ENCODE data around the gene SLC12A9. TPM values are rescaled to one million over a fixed set of nuclear protein-coding genes. Genes with fewer than 3 reads are reported as not detected.
"Not testable (repeated sequence)": the region's sequence is repeated elsewhere in the genome, so short reads cannot be mapped to it uniquely, and the experiment has no call there.

SLC12A9 gene
- polyA plus RNA-seq, 12 donors: 11.7 to 38.3 (median 16.3) TPM; not detected in 1

GRCh38 chr7:100823534-100823933 lies 29.0 kb upstream of the SLC12A9 start:
- no peak for DNase-seq

GRCh38 chr7:100824499-100825214 lies 27.9 kb upstream of the SLC12A9 start:
- DNase-seq: no peak

GRCh38 chr7:100825215-100825671 lies 27.3 kb upstream of the SLC12A9 start:
- no peak for DNase-seq

GRCh38 chr7:100825751-100826513 lies 26.6 kb upstream of the SLC12A9 start:
- DNase-seq: no peak

- DNase-seq: peak; percentile 38
These were observed 25.8 kb upstream of the SLC12A9 start for GRCh38 chr7:100826514-100827329.

GRCh38 chr7:100827330-100828226 lies 24.9 kb upstream of the SLC12A9 start, which contains the start of gene EPHB4:
Gene EPHB4 (minus strand): TSS chr7:100827523. CDS start chr7:100827030, 493 bp downstream.
- DNase-seq: peak; percentile 92

- DNase-seq: no peak
These were observed 23.3 kb upstream of the SLC12A9 start for GRCh38 chr7:100829150-100829716.

GRCh38 chr7:100830396-100830795 lies 22.1 kb upstream of the SLC12A9 start:
- DNase-seq: no peak

GRCh38 chr7:100832281-100832633 lies 20.3 kb upstream of the SLC12A9 start:
- DNase-seq: no peak

GRCh38 chr7:100835903-100836811 lies 16.4 kb upstream of the SLC12A9 start:
- no peak for DNase-seq

GRCh38 chr7:100836812-100837098 lies 15.8 kb upstream of the SLC12A9 start:
- no peak for DNase-seq

GRCh38 chr7:100837099-100837836 lies 15.2 kb upstream of the SLC12A9 start:
- peak; percentile 95 for DNase-seq

GRCh38 chr7:100839361-100839760 lies 13.2 kb upstream of the SLC12A9 start:
- no peak for DNase-seq

GRCh38 chr7:100840470-100841100 lies 11.9 kb upstream of the SLC12A9 start:
- DNase-seq: no peak

GRCh38 chr7:100847360-100847759 lies 5.2 kb upstream of the SLC12A9 start:
- no peak for DNase-seq

- no peak for DNase-seq
These were observed 1.8 kb downstream of the SLC12A9 start for GRCh38 chr7:100854146-100854895.

- DNase-seq: not testable (repeated sequence)
These were observed 2.4 kb downstream of the SLC12A9 start for GRCh38 chr7:100854899-100855298.

- no peak for DNase-seq
These were observed 3.0 kb downstream of the SLC12A9 start for GRCh38 chr7:100855515-100855914.
